ENCODE results near the gene SOS1. TPM values are rescaled to one million over a fixed set of nuclear protein-coding genes. Genes with fewer than 3 reads are reported as not detected.

SOS1 gene
- total and polyA plus RNA-seq, 2 donors (not counting 3 experiments of a cell fraction or from before 2014, with no cell fraction given) = 22.2 to 32.5 TPM

DNA sequence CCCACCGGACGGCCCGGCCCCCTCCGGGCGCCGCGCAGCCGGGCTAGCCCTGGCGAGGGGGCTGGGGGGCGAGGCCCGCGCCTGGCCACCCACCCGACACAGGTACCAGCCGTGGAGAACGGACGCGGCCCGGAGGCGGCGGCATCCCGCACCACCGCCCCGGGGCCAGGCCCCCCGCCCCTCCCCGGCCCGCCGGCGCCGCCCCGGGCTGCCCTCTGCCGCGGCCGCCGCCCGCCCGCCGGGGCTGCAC is 405 bp downstream of the SOS1 start:
- H3K9ac ChIP-seq (replicated peaks; ENCODE audit: extremely low read depth, insufficient read depth, low read length) = peak overlapping the region; percentile 70
- dilution Hi-C loops (cut with MboI; ENCODE audit: extremely low pct_ligation_motif_present, low sequenced_read_pairs) = no loop called here

More for the DNA sequence above, 405 bp downstream of the SOS1 start:
- Histone ChIP-seq H3K4me3 (replicated peaks in 1 of 3; ENCODE audit: insufficient read depth in 1 of 3, low read depth in 1 of 3, low read length in 3 of 3) (peak overlapping the region; percentile 52 to 83 (median 56)), H3K9me3 (replicated peaks; ENCODE audit: control insufficient read depth, insufficient read depth, low read length) (no peaks in the 10 kb centered on the region), H3K4me1 (ENCODE audit: control insufficient read depth, extremely low read depth, insufficient read depth, low read length) (peaks cover 28% of the 10 kb centered on the region), H3K79me2 (ENCODE audit: control insufficient read depth, insufficient read depth, low read length) (peaks cover 47% of the 10 kb centered on the region), H3K27ac (ENCODE audit: insufficient read depth, low read depth, low read length) (peak overlapping the region; percentile 78), H3K36me3 (ENCODE audit: control insufficient read depth in 2 of 2, extremely low read depth in 1 of 2, insufficient read depth in 2 of 2, low read length in 2 of 2) (no peaks in the 10 kb centered on the region), H2AFZ (ENCODE audit: low read depth, low read length) (peak overlapping the region; percentile 29), H3K27me3 (ENCODE audit: control insufficient read depth in 2 of 2, insufficient read depth in 2 of 2, low read length in 2 of 2) (no peaks in the 10 kb centered on the region), H3K9me1 (replicated peaks; ENCODE audit: control insufficient read depth, extremely low read depth, insufficient read depth, low read length) (no peaks in the 10 kb centered on the region), H4K20me1 (replicated peaks; ENCODE audit: control insufficient read depth, extremely low read depth, insufficient read depth, low read length) (no peaks in the 10 kb centered on the region), H3K4me2 (ENCODE audit: insufficient read depth, low read length) (peak overlapping the region; percentile 97)
- DNase-seq (ENCODE audit: low read depth, low spot score) (no peak), FAIRE-seq (no peak)
- POLR2A ChIA-PET = no interaction called here
- BruUV-seq (replicated peaks) = no TSS peak
- TF ChIP-seq GATA2 (IDR thresholded peaks at IDR 0.05; ENCODE audit: insufficient read depth, insufficient read length, low read depth, low read length) (no peak), POLR2AphosphoS5 (IDR thresholded peaks at IDR 0.05; ENCODE audit: insufficient read depth, low read depth, low read length) (no peak), JUN (IDR thresholded peaks at IDR 0.05; ENCODE audit: borderline replicate concordance, insufficient read depth, insufficient read length, low read depth) (no peak), FOS (IDR thresholded peaks at IDR 0.05; ENCODE audit: borderline replicate concordance, insufficient read depth, low read length) (no peak), POLR2A (IDR thresholded peaks at IDR 0.05; ENCODE audit: low read depth, low read length) (no peak), EZH2 (IDR thresholded peaks at IDR 0.05; ENCODE audit: borderline replicate concordance, low read depth, low read length, severe bottlenecking) (no peak), MYC (IDR thresholded peaks at IDR 0.05; ENCODE audit: low read depth, low read length) (no peak)
- TF ChIP-seq, protein P1, sequence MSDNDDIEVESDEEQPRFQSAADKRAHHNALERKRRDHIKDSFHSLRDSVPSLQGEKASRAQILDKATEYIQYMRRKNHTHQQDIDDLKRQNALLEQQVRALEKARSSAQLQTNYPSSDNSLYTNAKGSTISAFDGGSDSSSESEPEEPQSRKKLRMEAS (IDR thresholded peaks at IDR 0.05; ENCODE audit: insufficient read depth, insufficient read length) = no peak
- TF ChIP-seq, protein P2, sequence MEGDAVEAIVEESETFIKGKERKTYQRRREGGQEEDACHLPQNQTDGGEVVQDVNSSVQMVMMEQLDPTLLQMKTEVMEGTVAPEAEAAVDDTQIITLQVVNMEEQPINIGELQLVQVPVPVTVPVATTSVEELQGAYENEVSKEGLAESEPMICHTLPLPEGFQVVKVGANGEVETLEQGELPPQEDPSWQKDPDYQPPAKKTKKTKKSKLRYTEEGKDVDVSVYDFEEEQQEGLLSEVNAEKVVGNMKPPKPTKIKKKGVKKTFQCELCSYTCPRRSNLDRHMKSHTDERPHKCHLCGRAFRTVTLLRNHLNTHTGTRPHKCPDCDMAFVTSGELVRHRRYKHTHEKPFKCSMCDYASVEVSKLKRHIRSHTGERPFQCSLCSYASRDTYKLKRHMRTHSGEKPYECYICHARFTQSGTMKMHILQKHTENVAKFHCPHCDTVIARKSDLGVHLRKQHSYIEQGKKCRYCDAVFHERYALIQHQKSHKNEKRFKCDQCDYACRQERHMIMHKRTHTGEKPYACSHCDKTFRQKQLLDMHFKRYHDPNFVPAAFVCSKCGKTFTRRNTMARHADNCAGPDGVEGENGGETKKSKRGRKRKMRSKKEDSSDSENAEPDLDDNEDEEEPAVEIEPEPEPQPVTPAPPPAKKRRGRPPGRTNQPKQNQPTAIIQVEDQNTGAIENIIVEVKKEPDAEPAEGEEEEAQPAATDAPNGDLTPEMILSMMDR (IDR thresholded peaks at IDR 0.05; ENCODE audit: extremely low read depth in 1 of 2, insufficient read depth in 1 of 2, low read depth in 1 of 2, low read length in 2 of 2) = no peak
- intact Hi-C loops (cut with micrococcal nuclease) = loop anchor here (2.0 to 5.0 kb wide), 5 partner anchors 62 to 743 kb away; partner anchors contain the start of genes ATL2, MAP4K3 and SRSF7
- CTCF ChIA-PET = interaction anchor here (0.7 to 3.6 kb wide), 12 partner anchors 11 to 173 kb away, joined by 3 to 53 read pairs (median 4); no protein-coding TSS in a partner anchor
